ENCODE results near the gene SEPTIN8.

DNA sequence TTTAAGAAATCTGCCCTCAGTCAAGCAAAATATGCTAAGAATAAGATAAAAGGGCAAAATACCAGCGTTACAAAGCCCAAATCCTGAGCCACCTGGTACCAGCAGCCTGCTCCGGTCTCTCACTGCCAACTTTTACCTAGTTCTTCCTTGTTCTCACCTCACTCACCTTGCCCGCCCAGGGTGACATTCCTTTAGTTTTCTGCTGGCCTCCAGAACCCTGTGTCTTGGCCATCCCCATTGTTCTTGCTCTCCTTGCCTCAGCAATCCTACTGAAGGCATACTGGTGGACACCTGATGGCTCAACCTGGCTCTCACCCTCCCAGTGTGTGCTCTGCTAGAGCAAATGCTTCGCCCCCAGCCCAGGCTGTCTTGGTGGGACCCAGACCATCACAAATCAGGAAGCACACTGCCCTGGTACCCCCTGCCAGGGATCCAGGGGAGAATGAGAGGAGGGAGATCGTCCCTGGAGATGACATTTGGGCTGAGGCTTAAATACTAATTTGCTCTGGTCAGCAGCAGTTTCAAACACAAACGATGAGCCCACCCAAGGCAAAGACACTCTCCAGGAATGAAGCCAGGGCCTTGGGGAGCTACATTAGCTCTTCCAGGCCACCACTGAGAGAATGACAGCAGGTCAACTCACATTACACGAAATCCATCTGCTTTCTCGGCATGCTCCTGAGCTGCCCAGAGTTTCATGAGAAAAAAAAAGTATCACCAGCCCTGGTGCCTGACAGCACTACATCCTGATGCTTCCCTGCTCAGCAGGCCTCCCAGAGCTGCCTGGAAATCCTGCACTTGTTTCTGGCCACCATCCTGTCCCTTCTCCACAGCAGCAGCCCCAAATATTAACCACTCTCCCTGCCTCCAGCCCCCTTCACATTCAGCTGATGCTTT is 12.2 kb upstream of the SEPTIN8 start:
- TF ChIP-seq JUN (IDR thresholded peaks at IDR 0.05): no peak
- TF ChIP-seq NR3C1 (IDR thresholded peaks at IDR 0.05): no peak
- no peak for TF ChIP-seq SMC3 (IDR thresholded peaks at IDR 0.05)
- TF ChIP-seq, protein P1, sequence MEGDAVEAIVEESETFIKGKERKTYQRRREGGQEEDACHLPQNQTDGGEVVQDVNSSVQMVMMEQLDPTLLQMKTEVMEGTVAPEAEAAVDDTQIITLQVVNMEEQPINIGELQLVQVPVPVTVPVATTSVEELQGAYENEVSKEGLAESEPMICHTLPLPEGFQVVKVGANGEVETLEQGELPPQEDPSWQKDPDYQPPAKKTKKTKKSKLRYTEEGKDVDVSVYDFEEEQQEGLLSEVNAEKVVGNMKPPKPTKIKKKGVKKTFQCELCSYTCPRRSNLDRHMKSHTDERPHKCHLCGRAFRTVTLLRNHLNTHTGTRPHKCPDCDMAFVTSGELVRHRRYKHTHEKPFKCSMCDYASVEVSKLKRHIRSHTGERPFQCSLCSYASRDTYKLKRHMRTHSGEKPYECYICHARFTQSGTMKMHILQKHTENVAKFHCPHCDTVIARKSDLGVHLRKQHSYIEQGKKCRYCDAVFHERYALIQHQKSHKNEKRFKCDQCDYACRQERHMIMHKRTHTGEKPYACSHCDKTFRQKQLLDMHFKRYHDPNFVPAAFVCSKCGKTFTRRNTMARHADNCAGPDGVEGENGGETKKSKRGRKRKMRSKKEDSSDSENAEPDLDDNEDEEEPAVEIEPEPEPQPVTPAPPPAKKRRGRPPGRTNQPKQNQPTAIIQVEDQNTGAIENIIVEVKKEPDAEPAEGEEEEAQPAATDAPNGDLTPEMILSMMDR (IDR thresholded peaks at IDR 0.05): no peak
- no peak for TF ChIP-seq EP300 (IDR thresholded peaks at IDR 0.05)
